Suprapubic skin (tissue), 4 donors: Measurements from ENCODE around the gene CLASP1. TPM values are rescaled to one million over a fixed set of nuclear protein-coding genes. Genes with fewer than 3 reads are reported as not detected.
"Not testable (repeated sequence)": the region's sequence is repeated elsewhere in the genome, so short reads cannot be mapped to it uniquely, and the experiment has no call there.

Source experiments
- DNase-seq, 2 donors: peaks; one replicate each; pipeline ENCODE4 v3.0.0-alpha.2; 2019; ENCODE audit warnings: low spot score in 2 of 2
- H3K27ac ChIP-seq: fragments of 200-600 bp; sonication (generic); one replicate; pipeline ENCODE4 v1.5.1; 2019
- H3K27me3 ChIP-seq: fragments of 200-600 bp; sonication (generic); one replicate; pipeline ENCODE4 v1.5.1; 2019
- H3K36me3 ChIP-seq: fragments of 200-600 bp; sonication (generic); one replicate; pipeline ENCODE4 v1.5.1; 2019
- H3K4me1 ChIP-seq: fragments of 200-600 bp; sonication (generic); one replicate; pipeline ENCODE4 v1.5.1; 2019
- H3K4me3 ChIP-seq: fragments of 200-600 bp; sonication (generic); one replicate; pipeline ENCODE4 v1.5.1; 2019; ENCODE audit warnings: mild to moderate bottlenecking
- H3K9me3 ChIP-seq: fragments of 200-600 bp; sonication (generic); one replicate; pipeline ENCODE4 v1.5.1; 2019
- EP300 ChIP-seq: sonication (generic); formaldehyde crosslinking; IDR thresholded peaks from one replicate; pipeline ENCODE4 v1.6.1; 2017; ENCODE audit warnings: antibody characterized with exemption
- POLR2A ChIP-seq, 2 donors: fragments of 450-650 bp; IDR thresholded peaks; one replicate each; pipeline ENCODE4 v1.6.1; 2017; ENCODE audit warnings: antibody characterized with exemption in 2 of 2, mild to moderate bottlenecking in 2 of 2, moderate library complexity in 2 of 2
- POLR2AphosphoS5 ChIP-seq, 3 donors: sonication (generic); formaldehyde crosslinking; IDR thresholded peaks; one replicate each; pipeline ENCODE4 v1.6.1; 2017; ENCODE audit warnings: antibody characterized with exemption in 3 of 3
- WGBS: methylation state at CpG from one replicate; pipeline ENCODE4 v1.1.5; 2018; 5-methylcytosine and 5-hydroxymethylcytosine counted together
- total RNA-seq, 4 donors: library from RNA; depleted of rRNA; stranded (reverse); fragments of >200 nt; gene quantifications; one replicate each; pipeline ENCODE4 v1.1.0, GENCODE V29; 2016
- TF ChIP-seq, protein P1 (sequence below), 2 donors: fragments of 200-600 bp in 1 of 2; fragments of 450-650 bp in 1 of 2; sonication (generic) in 1 of 2; IDR thresholded peaks; one replicate each; pipeline ENCODE4 v1.5.1; 2016 to 2019; ENCODE audit warnings: antibody characterized with exemption in 2 of 2, mild to moderate bottlenecking in 1 of 2, moderate library complexity in 1 of 2

The CLASP1 gene
- total RNA-seq, 4 donors from 2014 or later = 53.3 to 99.5 (median 67.6) TPM

DNA sequence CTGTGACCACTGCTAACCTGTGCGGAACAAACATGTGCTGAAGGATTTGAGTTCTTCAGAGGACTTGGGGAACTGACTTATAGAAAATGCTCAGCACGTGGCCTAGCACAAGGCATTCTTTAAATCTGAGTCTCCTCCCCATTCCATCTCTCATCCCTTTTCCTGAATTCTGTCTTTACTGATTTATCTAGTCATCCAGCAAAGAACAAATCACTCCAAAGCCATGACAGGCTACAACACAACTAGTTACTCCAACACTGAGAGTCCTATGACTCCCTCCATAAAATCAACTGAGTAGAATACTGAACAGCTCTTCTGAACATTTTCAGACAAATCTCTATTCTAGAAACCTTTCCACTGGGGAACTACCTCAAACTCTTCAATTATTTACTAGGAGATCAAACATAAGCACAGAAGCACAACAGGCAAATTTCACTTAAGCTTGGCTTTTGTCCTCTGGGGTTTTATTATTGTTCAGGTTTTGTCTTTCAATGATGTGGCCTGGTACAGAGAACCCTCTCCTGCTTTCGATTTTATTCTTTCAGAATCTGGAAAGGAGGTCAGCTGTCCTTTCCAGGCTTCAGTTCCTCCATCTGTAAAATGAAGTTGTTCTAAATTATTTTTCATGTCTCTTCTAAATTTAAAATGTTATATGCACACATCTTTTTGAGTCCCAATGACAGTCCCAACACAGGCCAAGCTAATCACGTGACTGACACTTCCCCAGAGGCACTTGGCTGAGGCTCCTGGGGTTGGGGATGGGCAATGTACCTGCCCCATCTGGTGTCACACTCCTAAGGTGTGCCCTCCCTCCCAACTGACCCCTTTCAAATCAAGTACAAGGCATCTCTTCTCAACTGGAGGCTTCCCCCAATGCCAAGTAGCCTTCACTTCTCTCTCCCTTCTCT is 86.7 kb downstream of the CLASP1 start:
- WGBS = 82% methylated on average over 4 of the region's 4 CpGs
- Histone ChIP-seq H3K27me3 (no peaks in the 10 kb centered on the region), H3K36me3 (no peaks in the 10 kb centered on the region), H3K9me3 (no peaks in the 10 kb centered on the region), H3K4me1 (peaks cover 26% of the 10 kb centered on the region), H3K4me3 (no peak overlapping the region), H3K27ac (no peak overlapping the region)
- TF ChIP-seq, protein P1, sequence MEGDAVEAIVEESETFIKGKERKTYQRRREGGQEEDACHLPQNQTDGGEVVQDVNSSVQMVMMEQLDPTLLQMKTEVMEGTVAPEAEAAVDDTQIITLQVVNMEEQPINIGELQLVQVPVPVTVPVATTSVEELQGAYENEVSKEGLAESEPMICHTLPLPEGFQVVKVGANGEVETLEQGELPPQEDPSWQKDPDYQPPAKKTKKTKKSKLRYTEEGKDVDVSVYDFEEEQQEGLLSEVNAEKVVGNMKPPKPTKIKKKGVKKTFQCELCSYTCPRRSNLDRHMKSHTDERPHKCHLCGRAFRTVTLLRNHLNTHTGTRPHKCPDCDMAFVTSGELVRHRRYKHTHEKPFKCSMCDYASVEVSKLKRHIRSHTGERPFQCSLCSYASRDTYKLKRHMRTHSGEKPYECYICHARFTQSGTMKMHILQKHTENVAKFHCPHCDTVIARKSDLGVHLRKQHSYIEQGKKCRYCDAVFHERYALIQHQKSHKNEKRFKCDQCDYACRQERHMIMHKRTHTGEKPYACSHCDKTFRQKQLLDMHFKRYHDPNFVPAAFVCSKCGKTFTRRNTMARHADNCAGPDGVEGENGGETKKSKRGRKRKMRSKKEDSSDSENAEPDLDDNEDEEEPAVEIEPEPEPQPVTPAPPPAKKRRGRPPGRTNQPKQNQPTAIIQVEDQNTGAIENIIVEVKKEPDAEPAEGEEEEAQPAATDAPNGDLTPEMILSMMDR (IDR thresholded peaks at IDR 0.05) = no peak
- TF ChIP-seq EP300 = no peak
- no peak for TF ChIP-seq POLR2A (IDR thresholded peaks at IDR 0.05)
- no peak for TF ChIP-seq POLR2AphosphoS5 (IDR thresholded peaks at IDR 0.05)
- no peak for DNase-seq

DNA sequence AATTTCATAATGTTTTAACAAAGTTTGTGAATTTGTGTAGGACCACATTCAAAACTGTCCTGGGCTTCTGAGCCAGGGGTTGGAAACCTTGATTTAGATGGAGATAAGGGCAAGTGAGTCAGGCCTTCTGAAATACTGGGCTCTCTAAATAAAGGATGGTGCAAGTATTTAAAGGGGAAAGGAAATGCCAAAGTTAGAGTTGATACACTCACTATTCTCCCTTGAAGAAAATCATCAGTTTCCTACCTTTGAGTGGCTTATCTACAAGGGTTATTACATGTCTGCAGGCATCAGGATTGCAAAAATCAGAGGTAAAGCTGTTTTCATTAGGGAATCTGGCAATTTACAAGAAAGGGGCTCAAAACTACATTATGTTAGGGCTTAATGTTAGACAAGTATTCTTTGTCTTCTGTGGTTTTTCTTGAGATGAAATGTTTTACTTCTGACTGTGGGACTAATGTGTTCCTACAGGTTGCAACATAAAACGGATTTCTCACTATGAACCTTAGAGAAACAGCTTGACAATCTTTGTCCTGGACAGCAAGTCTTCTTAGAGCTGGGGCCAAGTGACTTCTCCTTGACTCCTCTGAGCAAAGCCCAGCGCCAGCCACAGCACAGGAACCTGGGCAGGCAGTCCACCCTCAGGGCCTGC is 87.5 kb downstream of the CLASP1 start:
- DNase-seq = no peak
- Histone ChIP-seq H3K4me1 (peaks cover 22% of the 10 kb centered on the region), H3K27ac (no peak overlapping the region), H3K36me3 (no peaks in the 10 kb centered on the region), H3K4me3 (no peak overlapping the region), H3K9me3 (no peaks in the 10 kb centered on the region), H3K27me3 (no peaks in the 10 kb centered on the region)
- TF ChIP-seq, protein P1 (IDR thresholded peaks at IDR 0.05) = no peak
- TF ChIP-seq POLR2A (IDR thresholded peaks at IDR 0.05) (no peak), EP300 (no peak), POLR2AphosphoS5 (IDR thresholded peaks at IDR 0.05) (no peak)
- 82% methylated on average over 2 of the region's 2 CpGs for WGBS

DNA sequence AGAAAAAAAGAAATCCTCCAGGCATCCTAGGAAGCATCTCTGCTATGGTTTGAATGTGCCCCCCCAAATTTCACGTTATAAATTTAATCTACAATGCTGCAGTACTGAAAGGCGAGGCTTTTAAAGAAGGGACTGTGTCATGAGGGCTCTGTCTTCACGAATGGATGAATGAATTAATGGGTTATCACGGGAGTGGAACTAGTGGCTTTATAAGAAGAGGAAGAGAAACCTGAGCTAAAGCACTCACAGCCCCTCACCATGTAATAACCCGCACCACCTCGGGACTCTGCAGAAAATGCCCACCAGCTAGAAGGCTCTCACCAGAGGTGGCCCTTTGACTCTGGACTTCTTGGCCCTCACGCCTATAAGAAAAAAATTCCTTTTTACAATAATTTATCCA is 90.9 kb downstream of the CLASP1 start:
- no peaks in the 10 kb centered on the region for H3K27me3 ChIP-seq

DNA sequence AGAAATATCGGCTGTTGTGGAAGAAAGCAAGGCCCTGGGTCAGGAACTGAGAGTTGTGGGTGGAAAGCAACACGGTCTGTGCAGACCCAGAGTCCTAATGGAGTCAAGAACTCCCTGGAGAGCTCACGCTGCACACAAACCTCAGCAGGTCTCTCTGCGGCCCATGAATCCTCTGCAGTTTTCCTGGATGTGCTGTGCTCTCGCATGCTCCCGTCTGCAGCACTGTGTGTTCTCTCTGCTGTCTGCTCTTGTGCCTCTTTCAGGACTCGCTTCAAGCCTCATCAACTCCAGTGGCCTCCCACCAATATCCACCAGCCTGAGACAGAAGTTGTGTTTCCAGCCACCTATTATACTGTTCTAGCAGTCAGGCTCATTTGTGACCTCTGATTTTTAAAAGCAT is 94.3 kb downstream of the CLASP1 start:
- H3K36me3 ChIP-seq = no peaks in the 10 kb centered on the region
- no peak overlapping the region for H3K4me3 ChIP-seq
- 89% methylated on average over 7 of the region's 7 CpGs for WGBS
- no peaks in the 10 kb centered on the region for H3K27me3 ChIP-seq
- no peaks in the 10 kb centered on the region for H3K9me3 ChIP-seq
- H3K4me1 ChIP-seq = no peaks in the 10 kb centered on the region
- TF ChIP-seq, protein P1 (IDR thresholded peaks at IDR 0.05) = no peak
- TF ChIP-seq POLR2AphosphoS5 (IDR thresholded peaks at IDR 0.05) (no peak), POLR2A (IDR thresholded peaks at IDR 0.05) (no peak), EP300 (no peak)
- DNase-seq = no peak
- H3K27ac ChIP-seq = no peak overlapping the region

More for the DNA sequence above, 90.9 kb downstream of the CLASP1 start:
- 87% methylated on average over 7 of the region's 7 CpGs for WGBS
- H3K36me3 ChIP-seq = no peaks in the 10 kb centered on the region
- no peak overlapping the region for H3K27ac ChIP-seq
- no peak overlapping the region for H3K4me3 ChIP-seq
- TF ChIP-seq POLR2AphosphoS5 (IDR thresholded peaks at IDR 0.05) = no peak
- TF ChIP-seq, protein P1 (IDR thresholded peaks at IDR 0.05) = no peak
- TF ChIP-seq POLR2A (IDR thresholded peaks at IDR 0.05) = no peak
- no peak for DNase-seq
- H3K4me1 ChIP-seq = peaks cover 4% of the 10 kb centered on the region
- no peaks in the 10 kb centered on the region for H3K9me3 ChIP-seq

DNA sequence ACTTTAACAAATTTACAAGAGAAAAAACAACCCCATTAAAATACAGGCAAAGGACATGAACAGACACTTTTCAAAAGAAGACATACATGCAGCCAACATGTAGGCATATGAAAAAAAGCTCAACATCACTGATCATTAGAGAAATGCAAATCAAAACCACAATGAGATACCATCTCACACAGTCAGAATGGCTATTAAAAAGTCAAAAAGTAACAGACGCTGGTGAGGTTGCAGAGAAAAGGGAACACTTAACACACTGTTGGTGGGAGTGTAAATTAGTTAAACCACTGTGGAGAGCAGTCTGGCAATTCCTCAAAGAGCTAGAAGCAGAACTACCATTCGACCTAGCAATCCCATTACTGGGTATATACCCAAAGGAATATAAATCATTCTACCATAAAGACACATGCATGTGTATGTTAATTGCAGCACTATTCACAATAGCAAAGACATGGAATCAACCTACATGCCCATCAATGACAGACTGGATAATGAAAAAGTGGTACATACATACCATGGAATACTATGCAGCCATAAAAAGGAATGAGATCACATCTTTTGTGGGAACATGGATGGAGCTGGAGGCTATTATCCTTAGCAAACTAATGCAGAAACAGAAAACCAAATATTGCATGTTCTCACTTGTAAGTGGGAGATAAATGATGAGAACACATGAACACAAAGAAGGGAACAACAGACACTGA is 96.6 kb downstream of the CLASP1 start:
- not testable (repeated sequence) for DNase-seq
- 65% methylated on average over 2 of the region's 2 CpGs for WGBS

More for the DNA sequence above, 96.6 kb downstream of the CLASP1 start:
- H3K9me3 ChIP-seq, H3K27me3 ChIP-seq, H3K4me3 ChIP-seq, H3K27ac ChIP-seq, H3K4me1 ChIP-seq, H3K36me3 ChIP-seq: not testable (repeated sequence)
